SK-N-SH (cell line): ENCODE data around the gene HIPK3. TPM values are rescaled to one million over a fixed set of nuclear protein-coding genes. Genes with fewer than 3 reads are reported as not detected.

Source experiments
- CTCF ChIA-PET: fragments of 300-600, 350-600 bp; formaldehyde crosslinking; extraction: SDS; loops from one replicate; lab custom pipeline; 2021; lab: Yijun Ruan, JAX
- POLR2A ChIA-PET: fragments of 350-600 bp; sonication (Branson Sonifier 250); formaldehyde crosslinking; extraction: SDS; loops from one replicate; lab custom pipeline; 2020; ENCODE audit warnings: antibody characterized with exemption, inconsistent platforms; lab: Yijun Ruan, JAX
- DNase-seq: peaks from one replicate; pipeline ENCODE4 v3.0.0; 2012
- H2AFZ ChIP-seq: fragments of 200-600 bp; sonication (generic); 2 replicates; pipeline ENCODE4 v1.8.1; 2016; ENCODE audit warnings: antibody characterized with exemption, mild to moderate bottlenecking, low read depth
- H3F3A ChIP-seq: fragments of 200-600 bp; sonication (generic); replicated peaks from 2 replicates; pipeline ENCODE3; 2016; ENCODE audit warnings: antibody characterized with exemption, mild to moderate bottlenecking; ENCODE audit not compliant: insufficient read depth
- H3K27ac ChIP-seq, 2 experiments: fragments of 200-500 bp in 1 of 2; fragments of 200-600 bp in 1 of 2; sonication (Bioruptor generic) in 1 of 2; sonication (generic), shearing (Covaris generic) in 1 of 2; 2 replicates each; pipeline versions ENCODE4 v1.5.1 to v1.6.1; 2014 to 2016; ENCODE audit warnings: low read depth in 2 of 2, inconsistent platforms in 1 of 2, low read length in 1 of 2, mild to moderate bottlenecking in 1 of 2, mixed read lengths in 1 of 2
- H3K27me3 ChIP-seq: fragments of 200-600 bp; sonication (generic), shearing (Covaris generic); 2 replicates; pipeline ENCODE4 v1.6.1; 2016; ENCODE audit warnings: mixed run types; ENCODE audit not compliant: insufficient read depth
- H3K36me3 ChIP-seq, 2 experiments: fragments of 200-500 bp in 1 of 2; fragments of 200-600 bp in 1 of 2; sonication (Bioruptor generic) in 1 of 2; sonication (generic) in 1 of 2; replicated peaks in 1 of 2; 2 replicates each; pipeline versions ENCODE3 to v1.5.1; 2014 to 2016; ENCODE audit warnings: low read length in 1 of 2, mild to moderate bottlenecking in 1 of 2; ENCODE audit not compliant: insufficient read depth in 2 of 2, control insufficient read depth in 1 of 2
- H3K4me1 ChIP-seq, 2 experiments: fragments of 200-500 bp in 1 of 2; fragments of 200-600 bp in 1 of 2; sonication (Bioruptor generic) in 1 of 2; sonication (generic), shearing (Covaris generic) in 1 of 2; 2 replicates each; pipeline versions ENCODE4 v1.5.1 to v1.6.1; 2014 to 2016; ENCODE audit warnings: low read depth in 1 of 2, low read length in 1 of 2, mixed run types in 1 of 2; ENCODE audit not compliant: insufficient read depth in 2 of 2, control insufficient read depth in 1 of 2
- H3K4me2 ChIP-seq: fragments of 200-600 bp; sonication (generic), shearing (Covaris generic); 2 replicates; pipeline ENCODE4 v1.6.1; 2017; ENCODE audit warnings: mixed run types
- H3K4me3 ChIP-seq, 2 experiments: fragments of 200-500 bp in 1 of 2; fragments of 200-600 bp in 1 of 2; sonication (Bioruptor generic) in 1 of 2; sonication (generic), shearing (Covaris generic) in 1 of 2; 2 replicates each; pipeline versions ENCODE4 v1.5.1 to v1.8.1; 2014 to 2016; ENCODE audit warnings: low read depth in 2 of 2, inconsistent platforms in 1 of 2, low read length in 1 of 2, mild to moderate bottlenecking in 1 of 2, mixed read lengths in 1 of 2, moderate library complexity in 1 of 2
- H3K79me2 ChIP-seq: fragments of 200-600 bp; sonication (generic); 2 replicates; pipeline ENCODE4 v1.8.1; 2017; ENCODE audit warnings: mild to moderate bottlenecking; ENCODE audit not compliant: insufficient read depth
- H3K9ac ChIP-seq: fragments of 200-600 bp; sonication (generic); 2 replicates; pipeline ENCODE4 v1.6.1; 2017; ENCODE audit warnings: mixed run types
- H3K9me2 ChIP-seq: fragments of 200-600 bp; sonication (generic); 2 replicates; pipeline ENCODE4 v1.6.1; 2017; ENCODE audit warnings: mixed run types
- H3K9me3 ChIP-seq: fragments of 200-600 bp; sonication (generic); 2 replicates; pipeline ENCODE4 v1.6.1; 2017; ENCODE audit warnings: mixed run types, mild to moderate bottlenecking, moderate library complexity
- H4K20me1 ChIP-seq: fragments of 200-600 bp; sonication (generic); 2 replicates; pipeline ENCODE4 v1.6.1; 2017; ENCODE audit warnings: mild to moderate bottlenecking, mixed run types; ENCODE audit not compliant: insufficient read depth
- CHD2 ChIP-seq: fragments of 150-350 bp; IDR thresholded peaks from 2 replicates; pipeline ENCODE4 v1.6.1; 2018; ENCODE audit warnings: low read length; ENCODE audit not compliant: partially characterized antibody
- EP300 ChIP-seq, 2 experiments: IDR thresholded peaks; 2 replicates each; pipeline versions ENCODE4 v1.4.0 to v1.6.1; 2012; ENCODE audit warnings: borderline replicate concordance in 1 of 2, low read depth in 1 of 2, low read length in 1 of 2
- EZH2phosphoT487 ChIP-seq: fragments of 200-600 bp; sonication (generic); IDR thresholded peaks from 2 replicates; pipeline ENCODE4 v1.6.1; 2017; ENCODE audit warnings: low read depth, mixed run types, mild to moderate bottlenecking, antibody characterized with exemption, moderate library complexity, borderline replicate concordance
- FOSL2 ChIP-seq: IDR thresholded peaks from 2 replicates; pipeline ENCODE4 v1.4.0; 2012; ENCODE audit warnings: low read depth, mild to moderate bottlenecking, moderate library complexity, borderline replicate concordance
- FOXJ3 ChIP-seq: sonication (generic); formaldehyde crosslinking; IDR thresholded peaks from 2 replicates; pipeline ENCODE4 v1.5.1; 2020; ENCODE audit warnings: mild to moderate bottlenecking, missing genetic modification reagents
- FOXM1 ChIP-seq: IDR thresholded peaks from 2 replicates; pipeline ENCODE4 v1.4.0; 2012; ENCODE audit warnings: low read depth, mild to moderate bottlenecking
- GABPA ChIP-seq: IDR thresholded peaks from 2 replicates; pipeline ENCODE4 v1.4.0; 2012; ENCODE audit warnings: low read depth, mild to moderate bottlenecking
- JUND ChIP-seq: IDR thresholded peaks from 2 replicates; pipeline ENCODE4 v1.4.0; 2012
- MAX ChIP-seq: IDR thresholded peaks from 2 replicates; pipeline ENCODE4 v1.4.0; 2012; ENCODE audit warnings: low read depth
- MXI1 ChIP-seq: IDR thresholded peaks from 2 replicates; pipeline ENCODE4 v1.6.1; 2012; ENCODE audit warnings: mild to moderate bottlenecking, low read depth, low read length, improper control_type of control experiment
- RAD21 ChIP-seq: IDR thresholded peaks from 2 replicates; pipeline ENCODE4 v1.6.1; 2012; ENCODE audit warnings: mild to moderate bottlenecking, low read length
- RCOR1 ChIP-seq: fragments of 150-350 bp; IDR thresholded peaks from 2 replicates; pipeline ENCODE4 v1.6.1; 2017; ENCODE audit warnings: antibody characterized with exemption, low read length
- REST ChIP-seq: IDR thresholded peaks from 2 replicates; pipeline ENCODE4 v1.6.1; 2012; ENCODE audit warnings: mild to moderate bottlenecking, low read depth, low read length, moderate library complexity
- RFX5 ChIP-seq: IDR thresholded peaks from 2 replicates; pipeline ENCODE4 v1.6.1; 2012; ENCODE audit warnings: mild to moderate bottlenecking, improper control_type of control experiment, low read length
- RXRA ChIP-seq: IDR thresholded peaks from 2 replicates; pipeline ENCODE4 v1.4.0; 2012; ENCODE audit warnings: low read depth, mild to moderate bottlenecking, borderline replicate concordance
- SMC3 ChIP-seq: IDR thresholded peaks from 2 replicates; pipeline ENCODE4 v1.6.1; 2012; ENCODE audit warnings: low read depth, low read length, improper control_type of control experiment
- TEAD4 ChIP-seq: IDR thresholded peaks from 2 replicates; pipeline ENCODE4 v1.4.0; 2012; ENCODE audit warnings: mild to moderate bottlenecking, borderline replicate concordance; ENCODE audit not compliant: insufficient read depth
- USF1 ChIP-seq: IDR thresholded peaks from 2 replicates; pipeline ENCODE4 v1.4.0; 2012; ENCODE audit warnings: low read depth, borderline replicate concordance
- YY1 ChIP-seq: IDR thresholded peaks from 2 replicates; pipeline ENCODE4 v1.4.0; 2012; ENCODE audit warnings: low read depth, mild to moderate bottlenecking
- ZBTB33 ChIP-seq: IDR thresholded peaks from 2 replicates; pipeline ENCODE4 v1.4.0; 2012; ENCODE audit warnings: low read depth, borderline replicate concordance
- WGBS: methylation state at CpG from one replicate; pipeline ENCODE4 v1.1.6; 2017; ENCODE audit warnings: low lambda C conversion rate; 5-methylcytosine and 5-hydroxymethylcytosine counted together
- polyA plus RNA-seq, 3 experiments: library from polyadenylated mRNA; depleted of rRNA; stranded (reverse); fragments of >200 nt; gene quantifications; 2 replicates each; pipeline ENCODE4 v1.2.3, GENCODE V29; 2012

HIPK3 gene
- polyA plus RNA-seq, 1 of the 3 experiments (the other 2 are of a cell fraction) = 5.2 TPM

GRCh38 chr11:33399421-33399820 is 142.2 kb downstream of the HIPK3 start:
- no peak for DNase-seq
- Histone ChIP-seq H3K9me3 (no peaks in the 10 kb centered on the region), H3K9me2 (no peaks in the 10 kb centered on the region), H3F3A (peaks cover 14% of the 10 kb centered on the region), H3K27ac (0 out of 4 replicates have a peak overlapping the region, but pooled peaks of 1 of the 2 experiments have one; percentile 2), H3K9ac (no peak overlapping the region), H3K4me3 (no peak overlapping the region), H2AFZ (no peak overlapping the region), H3K4me2 (no peak overlapping the region)
- CTCF ChIA-PET = interaction anchor here (0.6 kb wide), 1 partner anchor 983 kb away, joined by 3 read pairs; no protein-coding TSS in a partner anchor
- TF ChIP-seq FOXJ3 (CRISPR knock-in tag) = no peak
- TF ChIP-seq, all 33 proteins: peak for 0
- POLR2A ChIA-PET = no interaction called here
- peaks cover 69% of the 10 kb centered on the region for H4K20me1 ChIP-seq
- peaks cover 0 to 7% of the 10 kb centered on the region in 2 experiments for H3K36me3 ChIP-seq
- 94% methylated on average over 4 of the region's 4 CpGs for WGBS
- no peaks in the 10 kb centered on the region for H3K27me3 ChIP-seq
- H3K79me2 ChIP-seq = peaks cover 98% of the 10 kb centered on the region
- H3K4me1 ChIP-seq = no peaks in the 10 kb centered on the region

- CTCF ChIA-PET = interaction anchor here (1.4 kb wide), 1 partner anchor 11 kb away, joined by 3 read pairs; no protein-coding TSS in a partner anchor
Observed at GRCh38 chr11:33402066-33402465, 144.9 kb downstream of the HIPK3 start.

More at GRCh38 chr11:33402066-33402465, 144.9 kb downstream of the HIPK3 start:
- H3K79me2 ChIP-seq = peaks cover 98% of the 10 kb centered on the region
- no peaks in the 10 kb centered on the region for H3K9me3 ChIP-seq
- no peak overlapping the region for H3K4me3 ChIP-seq
- H3K36me3 ChIP-seq = peaks cover 0 to 5% of the 10 kb centered on the region in 2 experiments
- no peak overlapping the region for H3K4me2 ChIP-seq
- no peaks in the 10 kb centered on the region for H3K9me2 ChIP-seq
- H3F3A ChIP-seq = peaks cover 20% of the 10 kb centered on the region
- TF ChIP-seq EP300 (IDR thresholded peaks at IDR 0.05; ENCODE audit: borderline replicate concordance in 1 of 2, low read depth in 1 of 2, low read length in 1 of 2) (no peak), RAD21 (no peak), TEAD4 (no peak), RCOR1 (no peak), RFX5 (no peak), FOSL2 (no peak), CHD2 (no peak), EZH2phosphoT487 (no peak), FOXJ3 (CRISPR knock-in tag) (no peak), RXRA (no peak), MXI1 (no peak), GABPA (no peak), ZBTB33 (no peak), JUND (no peak), SMC3 (no peak), MAX (no peak), USF1 (no peak), FOXM1 (no peak), REST (no peak), YY1 (no peak)
- no peak overlapping the region for H3K9ac ChIP-seq
- no peak overlapping the region for H2AFZ ChIP-seq
- peaks cover 69% of the 10 kb centered on the region for H4K20me1 ChIP-seq
- 100% methylated on average over 2 of the region's 2 CpGs for WGBS
- POLR2A ChIA-PET = no interaction called here
- H3K4me1 ChIP-seq = no peaks in the 10 kb centered on the region; a peak in 1 of 4 replicates
- no peak overlapping the region for H3K27ac ChIP-seq
- H3K27me3 ChIP-seq = no peaks in the 10 kb centered on the region
- no peak for DNase-seq
